ENCODE measurements around the gene ANKRD36. TPM values are rescaled to one million over a fixed set of nuclear protein-coding genes. Genes with fewer than 3 reads are reported as not detected.
"Not testable (repeated sequence)": the region's sequence is repeated elsewhere in the genome, so short reads cannot be mapped to it uniquely, and the experiment has no call there.

Gene ANKRD36
- total and polyA plus RNA-seq, 9 of the 15 experiments (the other 6 are each of a cell fraction or from before 2014, with no cell fraction given) = 8.0 to 29.1 (median 15.4) TPM

GRCh38 chr2:97276232-97276798 lies 163.4 kb downstream of the ANKRD36 start:
- H2AFZ ChIP-seq (ENCODE audit: low read depth, low read length); H3K4me1 ChIP-seq (replicated peaks in 1 of 2; ENCODE audit: control insufficient read depth in 2 of 2, insufficient read depth in 2 of 2, low read length in 2 of 2); H3K9me3 ChIP-seq (replicated peaks; ENCODE audit: control insufficient read depth, insufficient read depth, low read depth, low read length); H3K79me2 ChIP-seq (ENCODE audit: control insufficient read depth, insufficient read depth, low read length); intact Hi-C loops (cut with micrococcal nuclease); H3K27ac ChIP-seq (ENCODE audit: extremely low read depth, low read depth, low read length); DNase-seq (ENCODE audit: extremely low read depth in 1 of 4, low spot score in 3 of 4); H3K9ac ChIP-seq (ENCODE audit: insufficient read depth in 1 of 2, low read depth in 2 of 2, low read length in 2 of 2); ATAC-seq; H4K20me1 ChIP-seq (replicated peaks; ENCODE audit: control insufficient read depth, insufficient read depth, low read length); CTCF ChIA-PET (ENCODE audit: low intra/inter-chr PET ratio); FAIRE-seq; H3K4me2 ChIP-seq (ENCODE audit: insufficient read depth, low read length); H3K27me3 ChIP-seq (ENCODE audit: control insufficient read depth in 2 of 2, insufficient read depth in 2 of 2, low read length in 2 of 2); H3K4me3 ChIP-seq; POLR2A ChIA-PET; BruUV-seq (replicated peaks); H3K9me1 ChIP-seq (ENCODE audit: control insufficient read depth, insufficient read depth, low read length); in situ Hi-C loops (cut with MboI); H3K36me3 ChIP-seq (ENCODE audit: control insufficient read depth, insufficient read depth, low read length): not testable (repeated sequence)
- WGBS (ENCODE audit: insufficient coverage, low coverage, missing lambda C conversion rate) = no CpG with 5 or more reads among the region's 4 CpGs

DNA sequence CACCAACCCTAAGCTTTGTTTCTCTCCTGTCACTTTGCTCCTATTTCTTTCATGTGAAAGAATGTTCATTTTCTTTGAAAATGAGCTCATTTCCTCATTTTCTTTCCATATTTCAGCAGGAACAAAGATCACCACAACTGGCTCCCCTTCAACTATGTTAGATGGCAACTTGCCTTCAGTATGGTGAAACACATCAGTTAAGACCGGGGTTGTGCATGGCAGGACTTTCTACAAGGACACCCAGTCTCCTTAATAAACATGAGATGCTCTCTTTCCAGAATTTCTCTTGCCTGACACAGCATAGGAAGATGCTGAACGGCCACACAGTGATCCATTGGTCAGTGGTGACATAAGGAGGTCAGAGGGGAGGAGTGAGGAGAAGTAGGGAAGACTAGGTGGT lies 172.2 kb downstream of the ANKRD36 start:
- not testable (repeated sequence) for BruUV-seq (replicated peaks)

More for the DNA sequence above, 172.2 kb downstream of the ANKRD36 start:
- DNase-seq (ENCODE audit: extremely low read depth in 1 of 4, low spot score in 3 of 4); H3K4me2 ChIP-seq (ENCODE audit: insufficient read depth, low read length); FAIRE-seq; H4K20me1 ChIP-seq (replicated peaks; ENCODE audit: control insufficient read depth, insufficient read depth, low read length); intact Hi-C loops (cut with micrococcal nuclease); POLR2A ChIA-PET; ATAC-seq; H3K4me1 ChIP-seq (replicated peaks in 1 of 2; ENCODE audit: control insufficient read depth in 2 of 2, insufficient read depth in 2 of 2, low read length in 2 of 2); H3K9me1 ChIP-seq (ENCODE audit: control insufficient read depth, insufficient read depth, low read length); H3K9ac ChIP-seq (ENCODE audit: insufficient read depth in 1 of 2, low read depth in 2 of 2, low read length in 2 of 2); H3K36me3 ChIP-seq (ENCODE audit: control insufficient read depth, insufficient read depth, low read length); H2AFZ ChIP-seq (ENCODE audit: low read depth, low read length); CTCF ChIA-PET (ENCODE audit: low intra/inter-chr PET ratio); H3K79me2 ChIP-seq (ENCODE audit: control insufficient read depth, insufficient read depth, low read length); H3K27ac ChIP-seq (ENCODE audit: extremely low read depth, low read depth, low read length); H3K9me3 ChIP-seq (replicated peaks; ENCODE audit: control insufficient read depth, insufficient read depth, low read depth, low read length); H3K27me3 ChIP-seq (ENCODE audit: control insufficient read depth in 2 of 2, insufficient read depth in 2 of 2, low read length in 2 of 2); H3K4me3 ChIP-seq: not testable (repeated sequence)
- WGBS (ENCODE audit: insufficient coverage, low coverage, missing lambda C conversion rate) = no CpG with 5 or more reads among the region's 2 CpGs
- in situ Hi-C loops (cut with MboI) = loop anchor here (5.0 kb wide), 1 partner anchor 1473 kb away; no protein-coding TSS in a partner anchor

All from K562 (cell line).